Transverse colon (tissue), 4 donors: Measurements from ENCODE around the gene TGM3. TPM values are rescaled to one million over a fixed set of nuclear protein-coding genes. Genes with fewer than 3 reads are reported as not detected.

ENCODE experiments used
- DNase-seq: peaks from one replicate; pipeline ENCODE4 v3.0.0-alpha.2; 2019
- H3K27ac ChIP-seq, 4 donors: fragments of 200-600 bp; sonication (generic); 2 replicates each; pipeline ENCODE4 v1.5.1; 2016 to 2018; ENCODE audit warnings: inconsistent platforms in 4 of 4
- H3K27me3 ChIP-seq: fragments of 200-600 bp; sonication (generic); 2 replicates; pipeline ENCODE4 v1.5.1; 2017; ENCODE audit warnings: inconsistent platforms
- H3K36me3 ChIP-seq, 4 donors: fragments of 200-600 bp; sonication (generic); 2 replicates each; pipeline ENCODE4 v1.5.1; 2017 to 2019; ENCODE audit warnings: inconsistent platforms in 4 of 4
- H3K4me1 ChIP-seq, 4 donors: fragments of 200-600 bp; sonication (generic); 2 replicates each; pipeline ENCODE4 v1.5.1; 2017 to 2020; ENCODE audit warnings: inconsistent platforms in 4 of 4
- H3K4me3 ChIP-seq, 4 donors: fragments of 200-600 bp; sonication (generic); 1 replicate in 1 of 4; 2 replicates in 3 of 4; pipeline versions ENCODE4 v1.5.1 to v1.6.1; 2017 to 2019; ENCODE audit warnings: inconsistent platforms in 4 of 4
- H3K9me3 ChIP-seq, 2 donors: fragments of 200-600 bp; sonication (generic); 2 replicates each; pipeline ENCODE4 v1.5.1; 2017 to 2019; ENCODE audit warnings: inconsistent platforms in 2 of 2
- EP300 ChIP-seq: sonication (generic); formaldehyde crosslinking; IDR thresholded peaks from one replicate; pipeline ENCODE4 v1.6.1; 2017; ENCODE audit warnings: antibody characterized with exemption, low read depth
- POLR2A ChIP-seq: fragments of 450-650 bp; IDR thresholded peaks from one replicate; pipeline ENCODE4 v1.6.1; 2016; ENCODE audit warnings: antibody characterized with exemption, mild to moderate bottlenecking, moderate library complexity
- POLR2AphosphoS5 ChIP-seq, 3 donors: sonication (generic); formaldehyde crosslinking; IDR thresholded peaks; one replicate each; pipeline ENCODE4 v1.6.1; 2016; ENCODE audit warnings: antibody characterized with exemption in 3 of 3
- WGBS, 2 donors: methylation state at CpG; one replicate each; pipeline ENCODE4 v1.1.5; 2018; ENCODE audit warnings: low coverage in 1 of 2; 5-methylcytosine and 5-hydroxymethylcytosine counted together
- in situ Hi-C, 4 donors: fragments of 200-750 bp; cut with MboI; loops; one replicate each; pipeline versions ENCODE4 v1.15.0 to v1.15.1; 2017; ENCODE audit warnings: low sequenced_read_pairs in 3 of 4, low pct_ligation_motif_present in 1 of 4, low pct_unique_long_range_greater_than_20kb in 1 of 4
- intact Hi-C: fragments of 100-400 bp; cut with DNase I; formaldehyde crosslinking; loops from one replicate; pipeline ENCODE4 v1.15.1; 2023; ENCODE audit warnings: low total_unique reads
- total RNA-seq, 4 donors: library from RNA; depleted of rRNA; stranded (reverse); fragments of >200 nt; gene quantifications; one replicate each; pipeline ENCODE4 v1.1.0, GENCODE V29; 2016
- TF ChIP-seq, protein P1 (sequence below), 5 experiments: fragments of 200-600 bp in 3 of 5; fragments of 450-650 bp in 2 of 5; sonication (generic) in 3 of 5; IDR thresholded peaks; 1 replicate in 2 of 5; 2 replicates in 3 of 5; pipeline ENCODE4 v1.5.1; 2016 to 2017; ENCODE audit warnings: antibody characterized with exemption in 5 of 5, inconsistent platforms in 3 of 5, mild to moderate bottlenecking in 2 of 5, moderate library complexity in 1 of 5

The TGM3 gene
- total RNA-seq, 4 donors from 2014 or later, result 0.14 TPM; not detected in 3

DNA sequence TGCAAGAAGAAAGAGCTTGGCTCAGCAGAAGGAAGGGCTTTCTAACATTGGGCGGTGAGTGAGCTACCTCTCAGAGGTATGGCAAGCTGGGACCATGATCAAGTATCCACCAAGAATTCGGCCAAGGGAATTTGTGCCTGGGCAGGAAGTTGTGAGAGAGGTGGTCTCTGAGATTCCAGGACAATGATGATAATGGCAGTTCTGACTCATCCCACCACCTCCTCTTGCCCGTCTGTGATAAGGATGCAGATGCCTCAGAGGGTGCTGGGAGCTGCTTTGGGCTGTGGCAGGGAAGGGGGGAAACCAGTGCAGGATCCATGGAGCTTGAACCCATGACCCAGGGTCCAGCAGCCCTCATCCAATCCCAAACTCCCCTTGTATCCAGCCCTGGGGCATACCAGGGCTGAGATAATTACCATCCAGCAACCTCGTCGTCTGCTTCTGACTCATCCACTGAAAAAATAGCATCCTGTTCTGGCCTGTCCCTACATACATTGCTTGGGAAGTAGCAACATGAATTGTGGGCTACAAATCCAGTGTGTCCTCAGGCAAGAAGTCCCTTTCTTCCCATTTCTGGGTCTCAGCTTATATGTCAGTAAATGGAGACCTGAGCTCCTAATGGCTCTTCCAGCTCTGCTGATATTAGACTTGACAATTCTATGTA is 90.8 kb downstream of the TGM3 start:
- no peaks in the 10 kb centered on the region for H3K9me3 ChIP-seq
- no peaks in the 10 kb centered on the region for H3K4me1 ChIP-seq
- TF ChIP-seq EP300 (no peak), POLR2AphosphoS5 (IDR thresholded peaks at IDR 0.05) (no peak), POLR2A (no peak)
- TF ChIP-seq, protein P1, sequence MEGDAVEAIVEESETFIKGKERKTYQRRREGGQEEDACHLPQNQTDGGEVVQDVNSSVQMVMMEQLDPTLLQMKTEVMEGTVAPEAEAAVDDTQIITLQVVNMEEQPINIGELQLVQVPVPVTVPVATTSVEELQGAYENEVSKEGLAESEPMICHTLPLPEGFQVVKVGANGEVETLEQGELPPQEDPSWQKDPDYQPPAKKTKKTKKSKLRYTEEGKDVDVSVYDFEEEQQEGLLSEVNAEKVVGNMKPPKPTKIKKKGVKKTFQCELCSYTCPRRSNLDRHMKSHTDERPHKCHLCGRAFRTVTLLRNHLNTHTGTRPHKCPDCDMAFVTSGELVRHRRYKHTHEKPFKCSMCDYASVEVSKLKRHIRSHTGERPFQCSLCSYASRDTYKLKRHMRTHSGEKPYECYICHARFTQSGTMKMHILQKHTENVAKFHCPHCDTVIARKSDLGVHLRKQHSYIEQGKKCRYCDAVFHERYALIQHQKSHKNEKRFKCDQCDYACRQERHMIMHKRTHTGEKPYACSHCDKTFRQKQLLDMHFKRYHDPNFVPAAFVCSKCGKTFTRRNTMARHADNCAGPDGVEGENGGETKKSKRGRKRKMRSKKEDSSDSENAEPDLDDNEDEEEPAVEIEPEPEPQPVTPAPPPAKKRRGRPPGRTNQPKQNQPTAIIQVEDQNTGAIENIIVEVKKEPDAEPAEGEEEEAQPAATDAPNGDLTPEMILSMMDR (IDR thresholded peaks at IDR 0.05), result no peak
- WGBS, 2 donors, result 63 to 73% methylated on average over 2 to 5 of the region's 5 CpGs
- no peak overlapping the region for H3K4me3 ChIP-seq
- intact Hi-C loops, result no loop called here
- DNase-seq, result no peak
- in situ Hi-C loops, result no loop called here
- no peaks in the 10 kb centered on the region for H3K36me3 ChIP-seq
- no peaks in the 10 kb centered on the region for H3K27me3 ChIP-seq
- H3K27ac ChIP-seq, result no peak overlapping the region

DNA sequence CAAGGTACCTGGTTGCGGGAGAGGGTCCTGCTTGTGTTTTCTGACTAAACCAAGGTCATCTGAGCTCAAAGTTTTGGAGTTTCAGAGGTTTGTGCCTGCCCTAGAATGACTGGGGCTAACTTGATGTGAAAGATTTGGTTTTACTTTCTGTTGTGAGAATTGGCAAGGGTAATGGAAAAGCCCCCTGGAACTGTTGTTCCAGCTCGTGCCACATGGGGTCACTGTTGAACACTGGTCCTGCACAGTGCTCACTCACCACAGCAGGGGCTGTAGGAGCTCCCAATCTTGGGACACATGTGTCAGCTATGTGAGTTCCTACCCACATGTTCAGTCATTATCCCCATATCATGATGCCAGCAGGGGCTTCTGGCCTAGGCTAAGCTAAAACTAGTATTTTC is 91.4 kb downstream of the TGM3 start:
- no peak overlapping the region for H3K4me3 ChIP-seq
- intact Hi-C loops (no loop called here), in situ Hi-C loops (no loop called here)
- no peaks in the 10 kb centered on the region for H3K27me3 ChIP-seq
- TF ChIP-seq, protein P1 (IDR thresholded peaks at IDR 0.05), result peak in 2 of 5 experiments; percentile 14 to 39
- TF ChIP-seq EP300, result no peak
- DNase-seq, result peak; percentile 25
- H3K4me1 ChIP-seq, result no peaks in the 10 kb centered on the region
- no peak overlapping the region for H3K27ac ChIP-seq
- whole genome bisulfite sequencing, 2 donors, result 36% methylated on average over 2 of the region's 2 CpGs; no CpG with 5 or more reads in 1 of the 2 donors
- no peaks in the 10 kb centered on the region for H3K9me3 ChIP-seq
- H3K36me3 ChIP-seq, result no peaks in the 10 kb centered on the region

DNA sequence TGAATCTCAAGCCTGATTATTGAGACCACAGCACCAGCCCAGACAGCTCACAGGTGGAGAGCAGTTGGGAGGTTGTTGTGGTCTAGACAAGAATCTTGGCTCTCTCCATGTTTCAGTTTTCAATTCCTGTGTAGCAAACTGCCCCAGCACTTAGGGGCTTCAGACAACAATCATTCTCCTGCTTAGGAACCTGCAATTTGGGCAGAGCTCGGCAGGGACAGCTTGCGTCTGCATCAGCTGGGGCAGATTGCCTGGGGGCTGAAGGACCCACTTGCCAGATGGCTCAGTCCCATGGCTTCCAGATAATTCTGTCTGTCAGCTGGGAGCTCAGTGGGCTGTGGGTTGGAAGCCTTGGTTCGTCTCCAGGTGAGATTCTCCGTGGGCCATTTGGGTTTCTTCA is 91.8 kb downstream of the TGM3 start:
- in situ Hi-C loops, result no loop called here
- Histone ChIP-seq H3K27ac (no peak overlapping the region), H3K4me1 (no peaks in the 10 kb centered on the region), H3K4me3 (no peak overlapping the region), H3K27me3 (no peaks in the 10 kb centered on the region), H3K9me3 (no peaks in the 10 kb centered on the region), H3K36me3 (no peaks in the 10 kb centered on the region)
- 89% methylated on average over 4 of the region's 4 CpGs; no CpG with 5 or more reads in 1 of the 2 donors for WGBS, 2 donors
- intact Hi-C loops, result no loop called here
- no peak for DNase-seq
- no peak for TF ChIP-seq POLR2AphosphoS5 (IDR thresholded peaks at IDR 0.05)
- TF ChIP-seq, protein P1 (IDR thresholded peaks at IDR 0.05), result no peak
- TF ChIP-seq POLR2A, result no peak
- TF ChIP-seq EP300, result no peak

Other genes with a start within 250 kb of the TGM3 start
- 10 to 100 TPM; 19.9 to 27.9 (median 23.9) TPM for gene STK35, start 194.2 kb upstream of the TGM3 start, total RNA-seq
- gene TGM6, start 84.9 kb downstream of the TGM3 start, total RNA-seq, result under 1 TPM in 1 of 4 donors, not detected in 3; 0.14 TPM
- gene SNRPB, start 174.8 kb downstream of the TGM3 start, total RNA-seq, result 100 to 1,000 TPM in 3 of 4 donors, 10 to 100 TPM in 1; 50.9 to 144 (median 125) TPM
- gene ZNF343, start 212.9 kb downstream of the TGM3 start, total RNA-seq, result 1 to 10 TPM; 2.4 to 9.8 (median 6.1) TPM
- not detected for gene TMC2, start 240.6 kb downstream of the TGM3 start, total RNA-seq